ENCODE data around the gene ZC3H13. TPM values are rescaled to one million over a fixed set of nuclear protein-coding genes. Genes with fewer than 3 reads are reported as not detected.

Gene ZC3H13, protein sequence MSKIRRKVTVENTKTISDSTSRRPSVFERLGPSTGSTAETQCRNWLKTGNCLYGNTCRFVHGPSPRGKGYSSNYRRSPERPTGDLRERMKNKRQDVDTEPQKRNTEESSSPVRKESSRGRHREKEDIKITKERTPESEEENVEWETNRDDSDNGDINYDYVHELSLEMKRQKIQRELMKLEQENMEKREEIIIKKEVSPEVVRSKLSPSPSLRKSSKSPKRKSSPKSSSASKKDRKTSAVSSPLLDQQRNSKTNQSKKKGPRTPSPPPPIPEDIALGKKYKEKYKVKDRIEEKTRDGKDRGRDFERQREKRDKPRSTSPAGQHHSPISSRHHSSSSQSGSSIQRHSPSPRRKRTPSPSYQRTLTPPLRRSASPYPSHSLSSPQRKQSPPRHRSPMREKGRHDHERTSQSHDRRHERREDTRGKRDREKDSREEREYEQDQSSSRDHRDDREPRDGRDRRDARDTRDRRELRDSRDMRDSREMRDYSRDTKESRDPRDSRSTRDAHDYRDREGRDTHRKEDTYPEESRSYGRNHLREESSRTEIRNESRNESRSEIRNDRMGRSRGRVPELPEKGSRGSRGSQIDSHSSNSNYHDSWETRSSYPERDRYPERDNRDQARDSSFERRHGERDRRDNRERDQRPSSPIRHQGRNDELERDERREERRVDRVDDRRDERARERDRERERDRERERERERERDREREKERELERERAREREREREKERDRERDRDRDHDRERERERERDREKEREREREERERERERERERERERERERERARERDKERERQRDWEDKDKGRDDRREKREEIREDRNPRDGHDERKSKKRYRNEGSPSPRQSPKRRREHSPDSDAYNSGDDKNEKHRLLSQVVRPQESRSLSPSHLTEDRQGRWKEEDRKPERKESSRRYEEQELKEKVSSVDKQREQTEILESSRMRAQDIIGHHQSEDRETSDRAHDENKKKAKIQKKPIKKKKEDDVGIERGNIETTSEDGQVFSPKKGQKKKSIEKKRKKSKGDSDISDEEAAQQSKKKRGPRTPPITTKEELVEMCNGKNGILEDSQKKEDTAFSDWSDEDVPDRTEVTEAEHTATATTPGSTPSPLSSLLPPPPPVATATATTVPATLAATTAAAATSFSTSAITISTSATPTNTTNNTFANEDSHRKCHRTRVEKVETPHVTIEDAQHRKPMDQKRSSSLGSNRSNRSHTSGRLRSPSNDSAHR (N-terminal part only)
- 13.4 to 18.5 TPM (median 17.4 TPM) in 5 replicates for total RNA-seq (2022; extraction: Qiagen RNA extraction; ENCODE audit: low read depth)

DNA sequence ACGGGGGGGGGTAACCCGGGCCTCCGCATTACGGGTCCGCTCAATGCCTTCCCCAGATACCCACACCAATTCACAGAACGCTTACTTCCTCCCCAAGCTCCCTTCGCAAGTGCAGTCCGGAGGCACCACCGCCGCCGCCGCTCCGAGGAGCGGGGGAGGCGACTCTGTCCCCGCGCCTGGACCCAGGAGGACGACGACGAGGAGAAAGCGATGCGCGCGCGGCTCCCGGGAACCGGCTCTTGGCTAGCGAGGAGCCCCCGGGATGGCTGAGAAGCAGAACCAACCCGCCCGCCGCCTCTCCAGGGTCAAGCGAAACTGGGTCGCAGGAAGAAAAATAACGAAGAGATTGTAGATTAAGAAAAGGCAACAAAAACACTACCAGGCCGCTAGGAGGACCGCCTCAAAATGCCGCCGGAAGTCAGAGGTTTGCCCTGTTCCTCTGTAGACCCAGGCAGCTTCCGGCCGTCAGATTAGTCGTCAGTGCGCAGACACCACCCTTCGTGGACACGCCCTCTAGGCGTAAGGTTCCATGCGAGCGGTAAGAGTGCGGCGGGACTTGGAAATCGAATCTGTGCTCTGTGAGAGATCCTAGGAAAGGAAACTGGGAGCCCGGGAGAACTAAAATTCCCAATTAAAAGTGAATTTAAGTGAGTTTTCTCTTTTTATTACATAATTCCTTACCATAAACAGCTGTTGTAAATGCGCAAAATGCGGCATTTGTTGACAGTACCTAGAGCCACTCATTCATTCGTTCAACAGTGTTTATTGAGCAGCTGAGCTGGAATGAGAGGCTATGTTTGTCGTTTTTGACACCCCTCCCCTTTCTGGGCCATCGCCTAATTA is at the start of gene ZC3H13:
Gene ZC3H13 (minus strand): TSS at position 428 of the 843 bp plus-strand sequence. CDS start 7,239 bp downstream, outside the sequence.

Other genes starting within 250 kb of the ZC3H13 start
- gene SIAH3, start 201.0 kb downstream of the ZC3H13 start, total RNA-seq (2022; extraction: Qiagen RNA extraction; ENCODE audit: low read depth), result not detected in 5 replicates
- not detected in 5 replicates for gene CPB2, start 52.3 kb upstream of the ZC3H13 start, total RNA-seq (2022; extraction: Qiagen RNA extraction; ENCODE audit: low read depth)
- 0.14 to 0.26 TPM (median 0.21 TPM) in 5 replicates for gene LCP1, start 129.4 kb upstream of the ZC3H13 start, total RNA-seq (2022; extraction: Qiagen RNA extraction; ENCODE audit: low read depth)
- not detected in 5 replicates for gene LRRC63, start 159.2 kb upstream of the ZC3H13 start, total RNA-seq (2022; extraction: Qiagen RNA extraction; ENCODE audit: low read depth)

Data from A549 treated with DMSO at 1 μM for 4 hours (cell line).